ENCODE results near the gene IQSEC3.

The IQSEC3 gene

DNA sequence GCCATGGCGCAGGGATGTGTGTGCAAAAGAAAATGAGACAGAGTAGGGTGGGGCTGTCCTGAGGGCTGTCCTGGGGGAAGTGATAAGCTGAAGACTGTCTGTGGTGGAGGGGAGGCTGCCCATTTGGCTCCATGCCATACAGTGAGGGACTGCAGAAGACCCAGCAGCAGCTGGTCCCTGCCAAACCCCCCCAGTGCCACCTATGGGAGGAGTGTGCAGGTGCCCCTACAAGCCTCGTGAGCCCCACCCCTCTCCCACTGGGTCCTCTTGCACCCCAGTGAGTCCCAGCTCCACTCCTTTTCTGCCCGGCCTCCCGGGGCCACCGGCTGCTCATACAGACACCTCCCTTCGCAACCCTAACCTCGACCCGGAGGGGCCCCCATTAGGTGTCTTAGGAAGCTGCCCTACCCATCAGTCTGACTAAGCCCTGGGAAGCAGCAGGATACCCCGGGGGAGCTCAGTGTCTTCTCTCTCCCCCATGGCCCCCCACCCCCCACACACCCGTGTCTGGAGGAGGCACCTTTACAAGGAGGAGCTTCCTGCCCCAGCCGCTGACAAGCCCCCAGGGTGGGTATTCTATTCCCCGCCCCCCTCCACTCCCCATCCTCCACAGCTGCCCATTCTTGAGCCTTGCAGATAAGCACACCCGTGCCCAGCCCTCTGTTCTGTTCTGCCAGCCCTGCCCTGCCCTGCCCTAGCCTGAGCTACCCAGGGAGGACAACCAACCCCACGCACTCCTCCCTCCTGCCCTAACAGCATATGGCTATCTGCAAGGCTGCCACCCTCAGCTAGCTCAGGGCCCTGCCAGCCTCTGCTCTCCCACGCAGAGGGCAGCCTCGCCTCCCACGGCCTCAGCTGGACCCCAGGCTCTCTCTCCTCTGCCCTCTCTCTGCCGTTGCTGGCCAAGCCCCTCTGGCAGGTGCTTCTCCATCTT is 105.4 kb downstream of the IQSEC3 start:
- Histone ChIP-seq H3K9ac (ENCODE audit: low read depth, low read length) (no peak overlapping the region), H3K36me3 (ENCODE audit: insufficient read depth, low read length) (no peaks in the 10 kb centered on the region), H3K4me1 (ENCODE audit: insufficient read depth, low read length) (peaks cover 50% of the 10 kb centered on the region), H3K9me3 (ENCODE audit: control insufficient read depth, insufficient read depth, low read length) (no peaks in the 10 kb centered on the region)

DNA sequence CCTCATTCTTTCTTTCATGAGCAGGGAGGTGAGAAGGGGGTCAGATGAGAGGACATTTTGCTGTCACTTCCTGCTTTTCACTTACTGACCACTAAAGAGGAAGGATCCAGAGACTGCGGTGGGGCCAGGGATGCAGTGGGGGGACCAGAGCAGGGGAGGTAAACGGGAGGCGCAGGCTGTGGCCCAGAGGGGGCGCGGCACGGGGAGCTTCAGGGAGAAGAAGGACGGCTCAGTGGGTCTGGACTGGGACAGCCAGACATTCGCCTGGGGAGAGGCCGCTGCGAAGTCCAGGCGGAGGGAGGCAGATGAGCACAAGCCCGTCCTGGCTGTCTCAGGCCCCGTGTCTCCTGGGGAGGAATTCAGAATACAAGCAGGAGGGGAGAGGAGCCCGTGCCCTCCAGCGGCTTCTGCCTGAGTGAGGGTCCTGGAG is 106.2 kb downstream of the IQSEC3 start:
- Histone ChIP-seq H3K9me3 (ENCODE audit: control insufficient read depth, insufficient read depth, low read length) (no peaks in the 10 kb centered on the region), H3K4me1 (ENCODE audit: insufficient read depth, low read length) (peaks cover 47% of the 10 kb centered on the region), H3K9ac (ENCODE audit: low read depth, low read length) (no peak overlapping the region), H3K36me3 (ENCODE audit: insufficient read depth, low read length) (no peaks in the 10 kb centered on the region)

DNA sequence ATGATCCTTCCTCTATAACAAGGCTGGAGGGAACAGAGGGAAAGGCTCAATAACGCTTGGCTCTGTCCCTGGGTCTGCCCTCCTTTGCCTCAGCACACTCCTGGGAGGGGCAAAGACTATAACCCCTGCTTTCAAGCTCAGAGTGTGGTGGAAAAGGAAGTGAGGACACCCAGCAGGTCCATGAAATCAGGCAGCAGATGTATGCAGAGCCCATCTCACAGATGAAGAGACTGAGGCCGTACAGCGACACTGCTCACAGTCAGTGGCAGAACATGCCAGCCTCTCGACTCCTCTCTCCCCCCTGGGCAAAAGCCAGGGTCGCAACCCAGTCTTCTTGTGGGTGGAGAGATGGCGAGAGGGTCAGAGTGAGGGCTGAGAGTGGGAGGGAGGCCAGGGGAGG is 107.6 kb downstream of the IQSEC3 start:
- Histone ChIP-seq H3K9ac (ENCODE audit: low read depth, low read length) (no peak overlapping the region), H3K36me3 (ENCODE audit: insufficient read depth, low read length) (no peaks in the 10 kb centered on the region), H3K9me3 (ENCODE audit: control insufficient read depth, insufficient read depth, low read length) (no peaks in the 10 kb centered on the region), H3K4me1 (ENCODE audit: insufficient read depth, low read length) (peaks cover 36% of the 10 kb centered on the region)

DNA sequence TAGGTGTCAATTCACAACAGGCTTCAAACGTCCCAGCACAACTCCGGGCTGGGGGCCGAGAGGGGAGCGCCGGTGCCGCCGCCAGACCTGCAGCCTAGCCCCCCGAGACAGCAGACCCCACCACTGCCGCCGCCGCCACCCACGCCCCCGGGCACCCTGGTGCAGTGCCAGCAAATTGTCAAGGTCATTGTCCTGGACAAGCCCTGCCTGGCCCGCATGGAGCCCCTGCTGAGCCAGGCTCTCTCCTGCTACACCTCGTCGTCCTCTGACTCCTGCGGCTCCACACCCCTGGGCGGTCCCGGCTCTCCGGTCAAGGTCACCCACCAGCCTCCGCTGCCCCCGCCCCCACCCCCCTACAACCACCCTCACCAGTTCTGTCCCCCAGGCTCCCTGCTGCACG is 108.0 kb downstream of the IQSEC3 start:
- Histone ChIP-seq H3K4me1 (ENCODE audit: insufficient read depth, low read length) (peaks cover 36% of the 10 kb centered on the region), H3K36me3 (ENCODE audit: insufficient read depth, low read length) (no peaks in the 10 kb centered on the region), H3K9ac (ENCODE audit: low read depth, low read length) (no peak overlapping the region), H3K9me3 (ENCODE audit: control insufficient read depth, insufficient read depth, low read length) (no peaks in the 10 kb centered on the region)

DNA sequence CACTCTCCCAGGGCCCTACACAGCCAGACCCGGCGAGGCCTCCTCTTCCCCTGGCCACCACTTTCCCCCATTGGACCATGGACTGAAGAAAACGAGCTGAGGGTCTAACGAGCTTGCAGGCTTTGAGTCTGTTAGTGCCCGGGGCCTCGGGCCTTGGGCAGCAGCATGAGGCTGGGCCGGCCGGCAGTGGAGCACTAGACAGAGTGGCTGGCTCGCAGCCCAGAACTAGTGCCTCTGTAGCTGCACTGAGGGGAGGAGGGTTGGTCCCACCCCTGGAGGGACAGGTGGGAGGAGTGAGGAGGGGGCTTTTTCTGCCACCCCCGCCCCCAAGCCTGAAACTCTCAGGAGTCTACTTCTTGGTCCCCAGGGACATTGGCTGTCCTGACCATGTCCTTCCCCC is 108.7 kb downstream of the IQSEC3 start:
- Histone ChIP-seq H3K4me1 (ENCODE audit: insufficient read depth, low read length) (peaks cover 33% of the 10 kb centered on the region), H3K9ac (ENCODE audit: low read depth, low read length) (no peak overlapping the region), H3K36me3 (ENCODE audit: insufficient read depth, low read length) (no peaks in the 10 kb centered on the region)

DNA sequence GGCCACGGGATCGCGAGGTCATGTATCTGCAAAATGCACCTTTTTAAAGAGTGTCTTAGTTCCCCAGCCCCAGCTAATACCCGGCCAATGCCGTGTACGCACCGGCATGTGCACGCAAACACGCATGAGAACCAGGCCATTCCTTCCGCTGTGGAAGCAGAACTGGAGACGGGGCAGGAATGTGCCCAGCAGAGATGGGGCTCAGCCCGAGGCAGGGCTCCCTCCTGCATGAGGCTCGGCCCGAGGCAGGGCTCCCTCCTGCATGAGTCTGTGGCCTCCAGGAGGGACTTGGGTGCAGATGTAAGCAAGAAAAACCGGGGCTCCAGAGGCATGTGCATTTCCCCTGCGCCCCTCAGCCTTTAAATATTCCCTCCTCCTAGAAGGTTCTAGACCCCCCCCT is 109.2 kb downstream of the IQSEC3 start:
- Histone ChIP-seq H3K9me3 (ENCODE audit: control insufficient read depth, insufficient read depth, low read length) (no peaks in the 10 kb centered on the region), H3K4me1 (ENCODE audit: insufficient read depth, low read length) (peaks cover 28% of the 10 kb centered on the region), H3K36me3 (ENCODE audit: insufficient read depth, low read length) (no peaks in the 10 kb centered on the region), H3K9ac (ENCODE audit: low read depth, low read length) (no peak overlapping the region)

More for the DNA sequence above, 108.7 kb downstream of the IQSEC3 start:
- no peaks in the 10 kb centered on the region for H3K9me3 ChIP-seq (ENCODE audit: control insufficient read depth, insufficient read depth, low read length)

DNA sequence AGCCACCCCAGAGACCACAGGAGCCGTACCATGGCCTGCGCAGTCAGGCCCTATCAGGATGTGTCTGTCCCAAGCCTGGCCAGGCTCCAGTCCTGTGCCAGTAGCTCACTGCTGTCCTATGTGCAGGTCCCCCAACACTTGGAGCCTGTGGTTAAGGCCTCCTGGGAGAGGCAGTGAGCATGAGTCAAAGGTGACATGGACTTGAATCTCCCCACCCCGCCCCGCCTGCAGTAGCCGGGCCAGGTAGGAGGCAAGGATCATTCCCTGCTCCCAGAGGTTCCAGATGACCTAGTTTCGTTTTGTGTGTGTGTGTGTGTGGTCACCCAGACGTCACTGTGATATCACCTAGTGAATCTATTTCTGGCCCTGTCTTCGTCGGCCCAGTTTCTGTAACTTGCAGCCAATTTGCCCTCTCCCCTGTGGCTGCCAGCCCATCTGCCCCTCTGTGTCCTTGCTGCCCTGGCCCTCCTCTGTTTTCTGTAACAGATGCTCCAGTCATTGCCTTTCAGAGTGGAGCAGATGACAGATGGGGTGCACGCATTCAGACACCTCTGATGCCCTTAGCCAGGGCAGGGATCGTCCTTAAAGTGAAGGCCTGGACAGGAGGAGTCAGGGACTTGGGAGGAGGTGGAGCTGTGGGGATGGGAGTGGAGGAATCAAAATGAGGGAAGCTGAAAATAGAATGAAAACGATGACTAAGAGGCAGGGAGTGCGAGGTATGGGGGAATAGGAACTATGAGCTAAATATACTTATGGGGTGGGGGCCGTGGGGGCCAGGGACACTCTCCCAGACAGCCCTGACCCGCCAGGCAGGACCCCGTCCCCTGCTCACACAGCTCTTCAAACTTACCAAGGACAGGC is 110.0 kb downstream of the IQSEC3 start:
- Histone ChIP-seq H3K9me3 (ENCODE audit: control insufficient read depth, insufficient read depth, low read length) (no peaks in the 10 kb centered on the region), H3K9ac (ENCODE audit: low read depth, low read length) (no peak overlapping the region)

DNA sequence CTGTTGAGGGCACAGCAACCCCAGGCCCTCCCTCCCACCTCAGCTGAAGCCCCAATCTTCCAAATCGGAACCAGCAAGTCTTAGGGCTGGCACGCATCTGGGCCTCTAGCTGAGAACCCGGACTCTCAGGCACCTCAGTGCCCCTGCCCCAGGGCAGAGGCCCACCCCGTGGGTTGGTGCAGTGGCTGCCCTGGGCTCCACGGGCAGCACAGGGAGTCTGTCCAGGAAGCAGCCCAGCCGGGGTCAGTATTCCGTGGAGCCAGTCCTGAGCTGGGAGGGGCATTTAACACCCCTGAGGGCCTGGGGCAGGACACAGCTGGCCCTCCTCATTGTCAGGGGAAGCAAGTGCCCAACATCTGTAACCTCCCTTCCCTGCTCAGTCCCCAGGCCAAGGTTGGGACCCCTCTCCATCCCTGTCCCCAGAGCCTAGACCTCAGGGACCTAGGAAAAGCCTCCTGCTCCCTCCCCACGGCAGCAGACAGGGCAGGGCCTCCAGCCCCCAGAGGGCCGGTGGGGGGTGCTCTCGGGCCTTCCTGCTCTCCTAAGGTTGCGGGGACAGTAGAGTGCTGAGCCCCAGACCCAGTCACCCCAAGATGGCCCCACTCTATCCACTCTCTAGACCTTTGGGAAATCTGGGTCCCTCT is 110.9 kb downstream of the IQSEC3 start:
- Histone ChIP-seq H3K36me3 (ENCODE audit: insufficient read depth, low read length) (no peaks in the 10 kb centered on the region), H3K4me1 (ENCODE audit: insufficient read depth, low read length) (peaks cover 29% of the 10 kb centered on the region), H3K9me3 (ENCODE audit: control insufficient read depth, insufficient read depth, low read length) (no peaks in the 10 kb centered on the region), H3K9ac (ENCODE audit: low read depth, low read length) (no peak overlapping the region)

More for the DNA sequence above, 110.0 kb downstream of the IQSEC3 start:
- H3K4me1 ChIP-seq (ENCODE audit: insufficient read depth, low read length): peaks cover 25% of the 10 kb centered on the region
- no peaks in the 10 kb centered on the region for H3K36me3 ChIP-seq (ENCODE audit: insufficient read depth, low read length)

DNA sequence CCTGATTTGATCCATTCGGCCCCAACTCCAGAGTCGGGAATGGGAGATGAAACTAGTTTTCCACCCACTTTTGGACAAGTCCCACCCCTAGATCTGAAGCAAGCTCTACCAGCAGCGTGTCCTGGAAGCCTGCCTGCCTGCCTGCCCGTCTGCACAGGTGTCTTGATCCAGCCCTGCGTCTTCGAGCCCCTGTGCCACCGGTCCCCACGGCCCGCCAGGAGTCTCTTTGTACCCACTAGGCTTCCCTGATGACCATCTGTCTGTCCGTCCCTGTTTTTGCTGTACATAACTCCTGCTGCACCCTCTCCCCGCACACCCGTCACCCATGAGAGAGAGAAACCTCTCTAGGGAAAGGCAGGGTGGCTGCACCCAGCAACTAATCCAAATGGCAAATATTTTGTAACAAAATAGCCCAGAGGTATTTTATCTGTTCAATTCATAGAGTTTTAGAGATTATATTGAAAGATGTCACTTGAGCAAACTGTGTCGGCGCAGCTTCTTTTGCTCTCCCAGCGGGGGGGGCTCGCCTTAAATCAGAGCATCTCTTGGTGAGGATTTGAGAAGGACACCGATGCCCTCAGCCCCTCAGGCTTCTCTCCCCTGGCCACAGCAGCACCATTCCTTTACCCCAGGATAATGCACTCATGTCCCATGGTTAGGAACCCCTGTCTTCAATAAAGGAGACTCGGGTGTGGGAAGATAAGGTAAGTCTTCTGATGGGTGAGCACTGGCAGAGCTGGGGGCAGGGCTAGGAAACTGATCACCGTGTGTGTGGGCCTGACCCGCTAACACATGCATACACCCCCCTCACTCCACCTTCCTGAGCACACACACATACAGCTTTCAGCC is 111.6 kb downstream of the IQSEC3 start:
- Histone ChIP-seq H3K9ac (ENCODE audit: low read depth, low read length) (no peak overlapping the region), H3K4me1 (ENCODE audit: insufficient read depth, low read length) (peaks cover 29% of the 10 kb centered on the region), H3K9me3 (ENCODE audit: control insufficient read depth, insufficient read depth, low read length) (no peaks in the 10 kb centered on the region), H3K36me3 (ENCODE audit: insufficient read depth, low read length) (no peaks in the 10 kb centered on the region)

DNA sequence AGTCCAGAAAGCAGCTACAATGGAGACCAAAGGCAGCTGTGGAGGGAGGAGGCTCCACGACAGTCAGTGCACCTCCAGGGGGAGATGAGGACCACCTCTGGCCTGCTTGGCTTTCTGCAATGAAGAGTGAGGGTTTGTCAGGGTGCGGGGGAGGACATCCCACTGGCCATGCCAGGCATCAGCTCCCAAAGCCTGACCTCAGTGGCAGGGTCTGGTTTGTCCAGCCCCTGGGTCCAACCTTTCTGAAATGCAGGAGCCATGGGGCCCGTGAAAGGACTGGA is 112.2 kb downstream of the IQSEC3 start:
- Histone ChIP-seq H3K9ac (ENCODE audit: low read depth, low read length) (no peak overlapping the region), H3K9me3 (ENCODE audit: control insufficient read depth, insufficient read depth, low read length) (no peaks in the 10 kb centered on the region), H3K36me3 (ENCODE audit: insufficient read depth, low read length) (no peaks in the 10 kb centered on the region), H3K4me1 (ENCODE audit: insufficient read depth, low read length) (peaks cover 29% of the 10 kb centered on the region)

DNA sequence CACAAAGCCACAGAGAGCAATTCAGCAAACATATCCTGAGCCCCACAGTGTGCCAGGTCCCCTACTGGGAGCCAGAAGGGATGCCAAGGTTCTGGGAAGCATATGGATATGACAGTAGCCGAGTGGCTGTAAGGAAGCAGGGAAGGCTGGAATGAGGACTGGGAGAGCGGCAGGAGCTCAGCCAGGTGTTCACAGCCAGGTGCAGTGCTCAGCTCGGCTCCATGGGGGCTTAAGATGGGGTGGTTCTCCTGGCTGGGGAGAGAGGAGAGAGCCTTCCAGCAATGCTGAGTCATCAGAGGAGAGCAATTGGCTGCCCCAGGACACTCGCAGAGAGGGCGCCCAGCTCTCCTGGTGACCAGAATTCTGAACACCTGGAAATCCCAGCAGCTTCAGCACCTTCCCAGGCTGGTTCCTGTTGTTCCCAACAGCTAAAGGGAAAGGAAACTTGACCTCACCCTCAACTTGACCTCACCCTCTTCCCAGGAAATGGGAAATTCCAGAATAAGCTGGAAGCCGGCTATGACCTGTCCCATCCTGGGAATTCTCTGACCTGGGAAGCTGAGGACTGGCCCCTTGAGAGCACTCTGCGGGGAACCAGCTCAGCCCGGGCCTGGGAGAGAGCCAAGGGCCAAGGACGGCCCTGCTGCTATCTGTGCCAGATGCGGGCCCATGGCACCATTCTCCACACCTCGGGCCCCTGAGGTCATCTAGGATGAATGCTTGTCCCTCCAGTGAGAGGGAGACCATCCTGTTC is 112.7 kb downstream of the IQSEC3 start:
- Histone ChIP-seq H3K4me1 (ENCODE audit: insufficient read depth, low read length) (peaks cover 29% of the 10 kb centered on the region), H3K36me3 (ENCODE audit: insufficient read depth, low read length) (no peaks in the 10 kb centered on the region), H3K9ac (ENCODE audit: low read depth, low read length) (no peak overlapping the region), H3K9me3 (ENCODE audit: control insufficient read depth, insufficient read depth, low read length) (no peaks in the 10 kb centered on the region)

DNA sequence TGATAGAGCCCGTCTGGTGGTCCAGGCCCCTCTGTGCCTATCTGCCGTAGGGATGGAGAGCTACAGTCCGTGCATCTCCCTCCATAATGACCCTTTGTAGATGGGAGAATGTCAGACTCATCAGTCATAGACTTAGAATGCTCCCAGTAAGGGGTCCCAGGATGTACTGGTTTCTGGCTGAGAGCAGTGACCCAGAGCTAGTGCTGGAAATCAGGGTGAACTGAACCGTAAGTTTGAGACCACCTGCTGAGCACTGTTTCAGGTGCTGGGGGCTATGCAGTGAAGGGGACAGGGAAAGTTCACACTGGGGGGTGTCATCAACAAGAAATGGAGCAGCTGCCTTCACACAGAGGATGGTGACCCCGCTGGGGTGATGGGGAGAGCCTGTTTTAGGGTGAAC is 113.3 kb downstream of the IQSEC3 start:
- H3K9me3 ChIP-seq (ENCODE audit: control insufficient read depth, insufficient read depth, low read length): no peaks in the 10 kb centered on the region
- H3K9ac ChIP-seq (ENCODE audit: low read depth, low read length): no peak overlapping the region
- H3K4me1 ChIP-seq (ENCODE audit: insufficient read depth, low read length): peaks cover 29% of the 10 kb centered on the region
- no peaks in the 10 kb centered on the region for H3K36me3 ChIP-seq (ENCODE audit: insufficient read depth, low read length)

DNA sequence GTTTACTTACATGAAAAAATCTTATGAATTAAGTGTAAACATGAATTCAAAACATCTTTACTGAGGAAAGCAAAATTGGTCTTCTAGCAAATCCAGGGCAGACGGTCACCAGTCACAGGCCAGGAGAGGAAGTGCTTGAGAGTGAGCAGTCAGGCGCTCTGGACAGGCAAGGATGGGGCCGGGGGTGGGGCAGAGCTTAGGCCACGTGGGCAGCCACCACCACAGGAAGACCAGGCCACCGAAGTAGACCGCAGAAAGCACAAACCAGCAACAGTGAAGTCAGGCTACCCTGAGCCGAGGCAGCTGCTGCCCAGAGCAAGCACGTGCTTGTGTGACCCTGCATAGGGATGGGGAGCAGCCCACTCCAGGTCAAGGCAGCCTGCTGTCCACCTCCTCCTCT is 113.9 kb downstream of the IQSEC3 start:
- peaks cover 29% of the 10 kb centered on the region for H3K4me1 ChIP-seq (ENCODE audit: insufficient read depth, low read length)

More for the DNA sequence above, 113.9 kb downstream of the IQSEC3 start:
- no peaks in the 10 kb centered on the region for H3K9me3 ChIP-seq (ENCODE audit: control insufficient read depth, insufficient read depth, low read length)
- H3K9ac ChIP-seq (ENCODE audit: low read depth, low read length): no peak overlapping the region
- no peaks in the 10 kb centered on the region for H3K36me3 ChIP-seq (ENCODE audit: insufficient read depth, low read length)
